Stimulated activated naive CD8-positive, alpha-beta T cell treated with anti-CD3 and anti-CD28 coated beads, Interleukin-15, Interleukin-2, amounts not matched to agents 100 ng/mL and 50 ng/mL, for 24 hours (primary cell): Measurements from ENCODE around the gene GSN.

Source experiments
- H3K27ac Mint-ChIP-seq: one replicate; pipeline ENCODE4 v1.8.0; 2021; ENCODE audit warnings: mild to moderate bottlenecking, mixed read lengths
- H3K27me3 Mint-ChIP-seq: one replicate; pipeline ENCODE4 v1.8.0; 2021; ENCODE audit warnings: mixed read lengths
- H3K36me3 Mint-ChIP-seq: one replicate; pipeline ENCODE4 v1.8.0; 2021; ENCODE audit warnings: low read depth, mixed read lengths
- H3K4me1 Mint-ChIP-seq: one replicate; pipeline ENCODE4 v1.8.0; 2021; ENCODE audit warnings: low read depth, mixed read lengths
- H3K4me3 Mint-ChIP-seq: one replicate; pipeline ENCODE4 v1.8.0; 2021; ENCODE audit warnings: mild to moderate bottlenecking, mixed read lengths
- H3K9me3 Mint-ChIP-seq: one replicate; pipeline ENCODE4 v1.8.0; 2021; ENCODE audit warnings: mixed read lengths

The GSN gene

DNA sequence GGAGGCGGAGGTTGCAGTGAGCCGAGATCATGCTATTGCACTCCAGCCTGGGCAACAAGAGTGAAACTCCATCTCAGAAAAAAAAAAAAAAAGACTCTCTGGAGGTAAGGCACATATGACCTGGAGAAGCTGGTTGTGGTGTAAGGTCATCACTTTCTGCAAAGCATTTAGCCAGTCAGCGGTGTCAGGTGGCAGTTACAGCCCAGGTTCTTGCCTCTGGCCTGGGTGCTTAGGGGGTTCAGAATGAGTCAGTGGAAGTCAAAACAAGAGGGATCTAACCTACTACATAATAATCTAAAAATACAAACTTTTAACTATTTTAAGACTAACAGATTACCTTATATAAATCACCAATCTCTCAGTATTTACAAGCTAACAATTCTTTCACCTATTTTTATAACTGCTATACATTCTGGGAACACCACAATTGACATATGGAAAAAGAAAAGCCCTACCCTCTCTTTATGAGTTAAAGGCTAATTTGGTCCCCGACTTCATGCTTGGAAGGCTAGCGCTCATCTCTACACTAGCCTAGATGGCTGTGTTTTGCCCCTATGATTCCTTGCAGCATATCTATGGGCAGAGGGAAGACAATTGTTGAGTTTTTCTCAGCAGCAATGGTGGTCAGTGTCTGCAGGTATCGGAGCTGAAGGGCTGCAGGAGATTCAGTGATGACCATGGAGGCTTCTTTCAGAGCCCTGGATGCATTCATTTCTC is 72.9 kb downstream of the GSN start:
- Mint-ChIP-seq H3K4me3 (no peak overlapping the region), H3K27me3 (no peaks in the 10 kb centered on the region), H3K9me3 (no peaks in the 10 kb centered on the region), H3K27ac (no peak overlapping the region), H3K36me3 (peaks cover 37% of the 10 kb centered on the region), H3K4me1 (peaks cover 6% of the 10 kb centered on the region)

GRCh38 chr9:121344184-121344583 is 76.2 kb downstream of the GSN start:
- H3K36me3 Mint-ChIP-seq, result peaks cover 42% of the 10 kb centered on the region
- H3K27ac Mint-ChIP-seq, result no peak overlapping the region
- H3K9me3 Mint-ChIP-seq, result no peaks in the 10 kb centered on the region
- H3K4me1 Mint-ChIP-seq, result peaks cover 6% of the 10 kb centered on the region
- no peaks in the 10 kb centered on the region for H3K27me3 Mint-ChIP-seq
- H3K4me3 Mint-ChIP-seq, result no peak overlapping the region

- Mint-ChIP-seq H3K27ac (no peak overlapping the region), H3K4me3 (no peak overlapping the region), H3K9me3 (no peaks in the 10 kb centered on the region), H3K36me3 (peaks cover 37% of the 10 kb centered on the region), H3K27me3 (no peaks in the 10 kb centered on the region), H3K4me1 (peaks cover 6% of the 10 kb centered on the region)
These were observed 77.1 kb downstream of the GSN start for GRCh38 chr9:121345070-121345469.

DNA sequence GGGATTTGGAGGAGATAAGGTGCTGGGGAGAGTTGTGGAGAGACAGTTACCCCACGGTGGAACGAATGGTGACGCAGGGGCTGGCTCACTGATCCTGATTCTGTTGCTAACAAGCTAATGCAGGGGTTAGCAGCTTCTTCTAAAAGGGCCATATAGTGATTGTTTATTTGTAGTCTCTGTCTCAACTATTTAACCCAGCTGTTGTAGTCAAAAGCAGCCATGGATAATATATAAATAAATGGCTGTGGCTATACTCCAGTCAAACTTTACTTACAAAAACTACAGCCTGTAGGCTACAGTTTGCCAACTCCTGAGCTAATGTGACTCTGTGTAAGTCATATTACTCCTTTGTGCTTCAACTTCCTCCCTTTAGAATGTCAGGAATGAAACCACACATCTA is 80.3 kb downstream of the GSN start:
- H3K9me3 Mint-ChIP-seq, result no peaks in the 10 kb centered on the region
- H3K27ac Mint-ChIP-seq, result no peak overlapping the region
- H3K27me3 Mint-ChIP-seq, result no peaks in the 10 kb centered on the region
- peaks cover 55% of the 10 kb centered on the region for H3K36me3 Mint-ChIP-seq
- H3K4me3 Mint-ChIP-seq, result no peak overlapping the region
- H3K4me1 Mint-ChIP-seq, result peaks cover 16% of the 10 kb centered on the region

DNA sequence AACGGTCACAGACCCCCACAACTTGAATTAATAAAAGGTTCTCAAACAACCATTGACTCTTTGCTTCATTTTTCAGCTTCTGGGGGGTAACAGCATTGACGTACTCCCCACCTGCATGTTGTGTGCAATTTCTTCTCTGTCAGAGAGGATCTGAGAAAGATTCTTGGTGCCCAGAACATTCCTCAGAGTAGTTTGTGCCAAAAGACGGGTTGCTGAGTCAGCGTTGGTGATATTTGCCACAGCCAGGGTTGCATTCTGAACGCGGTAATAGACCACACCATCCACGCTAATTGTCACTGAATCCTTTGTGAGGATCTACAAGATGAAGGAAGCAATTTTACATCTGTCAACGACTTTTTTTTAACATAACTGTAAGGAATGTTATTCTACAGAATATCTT is 81.0 kb downstream of the GSN start:
- Mint-ChIP-seq H3K9me3 (no peaks in the 10 kb centered on the region), H3K4me3 (no peak overlapping the region), H3K36me3 (peaks cover 62% of the 10 kb centered on the region), H3K27me3 (no peaks in the 10 kb centered on the region), H3K4me1 (peaks cover 20% of the 10 kb centered on the region), H3K27ac (no peak overlapping the region)

DNA sequence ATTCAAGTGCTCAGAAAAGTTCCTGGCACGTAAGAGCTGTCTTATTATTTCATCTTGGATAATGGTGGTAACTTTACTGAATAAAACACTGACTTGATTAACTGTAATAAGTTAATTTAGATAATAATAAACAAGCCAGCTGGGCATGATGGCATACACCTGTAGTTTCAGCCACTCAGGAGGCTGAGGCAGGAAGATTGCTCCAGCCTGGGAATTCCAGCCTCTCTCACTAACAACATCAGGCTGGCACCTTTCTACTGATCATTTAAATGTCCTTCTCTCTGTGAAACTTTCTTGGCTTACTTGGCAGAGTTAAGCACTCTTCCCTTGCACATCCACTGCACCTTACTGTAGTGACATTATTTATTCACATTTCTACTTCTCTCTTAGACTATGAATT is 82.1 kb downstream of the GSN start:
- Mint-ChIP-seq H3K9me3 (no peaks in the 10 kb centered on the region), H3K36me3 (peaks cover 58% of the 10 kb centered on the region), H3K27ac (no peak overlapping the region), H3K27me3 (no peaks in the 10 kb centered on the region), H3K4me1 (peaks cover 28% of the 10 kb centered on the region), H3K4me3 (no peak overlapping the region)

- Mint-ChIP-seq H3K9me3 (no peaks in the 10 kb centered on the region), H3K27ac (no peak overlapping the region), H3K4me3 (no peak overlapping the region), H3K36me3 (peaks cover 65% of the 10 kb centered on the region), H3K4me1 (peaks cover 35% of the 10 kb centered on the region), H3K27me3 (no peaks in the 10 kb centered on the region)
These were observed 83.1 kb downstream of the GSN start for GRCh38 chr9:121350993-121351561.

- H3K4me1 Mint-ChIP-seq, result peaks cover 56% of the 10 kb centered on the region
- no peaks in the 10 kb centered on the region for H3K27me3 Mint-ChIP-seq
- peaks cover 52% of the 10 kb centered on the region for H3K36me3 Mint-ChIP-seq
- no peaks in the 10 kb centered on the region for H3K9me3 Mint-ChIP-seq
- H3K4me3 Mint-ChIP-seq, result peak overlapping the region; percentile 42
- H3K27ac Mint-ChIP-seq, result peak overlapping the region; percentile 68
These were observed 85.5 kb downstream of the GSN start for GRCh38 chr9:121353241-121354061.

DNA sequence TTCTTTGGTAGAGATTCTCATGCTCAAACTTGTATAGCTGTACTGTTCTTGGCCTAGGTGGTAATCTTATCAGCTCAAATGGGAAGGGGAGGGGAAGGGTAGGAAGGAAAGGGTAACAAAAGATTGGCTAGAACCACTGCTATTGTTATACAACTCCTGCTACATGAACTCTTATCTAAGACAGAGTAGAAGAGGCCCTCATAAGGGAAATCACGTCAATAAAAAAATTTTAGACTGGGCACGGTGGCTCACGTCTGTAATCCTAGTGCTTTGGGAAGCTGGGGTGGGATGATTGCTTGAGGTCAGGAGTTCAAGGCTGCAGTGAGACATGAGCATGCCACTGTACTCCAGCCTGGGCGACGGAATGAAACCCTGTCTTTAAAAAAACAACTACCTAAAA is 86.2 kb downstream of the GSN start:
- H3K36me3 Mint-ChIP-seq, result peaks cover 45% of the 10 kb centered on the region
- peak overlapping the region; percentile 68 for H3K27ac Mint-ChIP-seq
- peaks cover 63% of the 10 kb centered on the region for H3K4me1 Mint-ChIP-seq
- no peaks in the 10 kb centered on the region for H3K9me3 Mint-ChIP-seq
- H3K4me3 Mint-ChIP-seq, result peak overlapping the region; percentile 42
- H3K27me3 Mint-ChIP-seq, result no peaks in the 10 kb centered on the region

- no peak overlapping the region for H3K27ac Mint-ChIP-seq
- peaks cover 45% of the 10 kb centered on the region for H3K36me3 Mint-ChIP-seq
- H3K27me3 Mint-ChIP-seq, result no peaks in the 10 kb centered on the region
- no peaks in the 10 kb centered on the region for H3K9me3 Mint-ChIP-seq
- H3K4me1 Mint-ChIP-seq, result peaks cover 70% of the 10 kb centered on the region
- H3K4me3 Mint-ChIP-seq, result no peak overlapping the region
These were observed 86.8 kb downstream of the GSN start for GRCh38 chr9:121354762-121355161.

GRCh38 chr9:121357011-121357410 is 89.0 kb downstream of the GSN start:
- Mint-ChIP-seq H3K4me3 (no peak overlapping the region), H3K27me3 (no peaks in the 10 kb centered on the region), H3K36me3 (peaks cover 31% of the 10 kb centered on the region), H3K4me1 (peaks cover 78% of the 10 kb centered on the region), H3K9me3 (no peaks in the 10 kb centered on the region), H3K27ac (peak overlapping the region; percentile 43)

- peak overlapping the region; percentile 72 for H3K4me3 Mint-ChIP-seq
- no peaks in the 10 kb centered on the region for H3K9me3 Mint-ChIP-seq
- peak overlapping the region; percentile 72 for H3K27ac Mint-ChIP-seq
- peaks cover 80% of the 10 kb centered on the region for H3K4me1 Mint-ChIP-seq
- no peaks in the 10 kb centered on the region for H3K27me3 Mint-ChIP-seq
- peaks cover 16% of the 10 kb centered on the region for H3K36me3 Mint-ChIP-seq
These were observed 90.8 kb downstream of the GSN start for GRCh38 chr9:121358751-121359150.

DNA sequence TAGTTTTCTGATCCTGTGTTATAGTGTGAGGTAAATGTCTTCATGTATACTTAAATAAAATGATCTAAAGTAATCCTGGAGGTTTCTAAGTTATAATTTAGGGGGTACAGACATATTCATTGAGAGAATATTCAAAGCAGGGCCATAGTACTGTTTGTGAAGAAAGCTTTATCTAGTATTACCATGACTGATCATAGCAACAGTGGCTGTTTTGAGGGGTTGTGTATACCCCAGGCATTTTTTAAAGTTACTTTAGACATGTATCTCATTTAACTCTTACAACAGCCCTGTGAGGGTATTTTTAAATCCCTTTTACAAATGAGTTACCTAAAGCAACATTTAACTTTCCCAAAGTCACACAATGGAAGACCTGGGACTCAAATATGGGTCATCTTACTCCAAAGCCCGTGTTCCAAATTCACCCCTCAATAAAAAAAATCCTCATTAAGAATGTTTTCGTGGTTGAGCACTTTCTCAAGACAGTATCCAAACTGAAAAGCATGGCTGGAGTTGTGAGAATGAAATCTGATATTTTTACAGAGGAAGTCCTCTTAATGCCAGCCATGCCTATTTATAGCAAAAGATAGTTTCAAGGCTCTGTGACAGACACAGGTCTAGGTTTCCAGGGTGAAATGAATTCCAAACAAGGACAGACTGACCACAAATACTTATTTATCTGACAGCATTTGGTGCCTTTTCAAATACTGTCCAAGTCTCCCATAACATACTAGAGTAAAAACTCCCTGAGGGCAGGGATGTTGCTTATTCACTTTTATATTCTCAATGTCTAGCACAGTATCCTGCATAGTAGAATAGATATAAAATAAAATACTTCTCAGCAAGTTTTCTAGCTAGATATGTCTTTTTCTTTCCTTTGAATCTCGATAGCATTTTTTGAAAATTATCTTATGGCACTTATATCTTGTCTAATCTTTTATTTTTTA is 91.7 kb downstream of the GSN start:
- no peaks in the 10 kb centered on the region for H3K27me3 Mint-ChIP-seq
- H3K4me1 Mint-ChIP-seq, result peaks cover 73% of the 10 kb centered on the region
- no peaks in the 10 kb centered on the region for H3K9me3 Mint-ChIP-seq
- H3K27ac Mint-ChIP-seq, result peak overlapping the region; percentile 72
- H3K4me3 Mint-ChIP-seq, result peak overlapping the region; percentile 72
- H3K36me3 Mint-ChIP-seq, result peaks cover 11% of the 10 kb centered on the region

DNA sequence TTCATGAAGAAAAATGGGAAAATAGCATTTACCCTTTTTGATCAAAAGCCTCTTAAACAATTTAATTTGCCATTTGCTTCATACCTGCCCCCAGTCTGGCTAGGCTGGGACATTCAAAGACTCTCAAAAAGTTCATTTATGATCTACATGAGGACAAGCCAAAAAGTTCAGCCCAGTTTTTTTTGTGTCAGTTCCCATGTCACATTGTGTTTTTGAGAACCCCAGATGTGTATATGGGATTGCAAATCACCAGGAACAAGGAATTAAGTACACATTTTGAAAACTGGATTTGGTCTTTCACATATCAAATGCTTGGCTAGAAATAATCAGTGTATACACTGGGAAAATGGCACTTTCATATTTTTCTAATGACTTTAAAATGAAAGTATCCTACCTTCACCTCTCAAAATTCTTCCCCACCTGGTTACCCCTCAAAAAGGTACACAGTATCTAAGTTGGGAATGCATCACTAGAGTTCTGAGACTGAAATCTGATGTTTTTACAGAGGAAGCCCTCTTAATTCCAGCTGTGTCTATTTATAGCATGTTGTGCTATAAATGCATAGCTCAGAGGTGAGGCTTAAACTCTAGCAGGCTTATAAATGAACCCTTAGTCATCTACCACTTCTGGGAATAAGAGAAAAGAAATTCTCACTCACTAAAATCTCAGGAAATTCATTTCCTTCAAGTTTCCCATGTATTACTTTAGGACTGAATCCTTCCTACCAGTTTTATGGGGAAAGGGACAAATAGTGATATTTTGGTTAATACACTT is 92.8 kb downstream of the GSN start:
- Mint-ChIP-seq H3K4me1 (peaks cover 75% of the 10 kb centered on the region), H3K27me3 (no peaks in the 10 kb centered on the region)

More for the DNA sequence above, 92.8 kb downstream of the GSN start:
- peaks cover 18% of the 10 kb centered on the region for H3K36me3 Mint-ChIP-seq
- no peak overlapping the region for H3K27ac Mint-ChIP-seq
- H3K4me3 Mint-ChIP-seq, result no peak overlapping the region
- no peaks in the 10 kb centered on the region for H3K9me3 Mint-ChIP-seq
